GM18508 (cell line): ENCODE results near the gene MAP4K4.
"Not testable (repeated sequence)": the region's sequence is repeated elsewhere in the genome, so short reads cannot be mapped to it uniquely, and the experiment has no call there.

Experiments
- ATAC-seq: cut with Tn5 transposase; IDR thresholded peaks from one replicate; pipeline ENCODE4 v1.9.1; 2021; ENCODE audit warnings: moderate number of reproducible peaks; ENCODE audit not compliant: insufficient read depth, unreplicated experiment

Gene MAP4K4

GRCh38 chr2:101935764-101936163, 238.3 kb downstream of the MAP4K4 start:
- not testable (repeated sequence) for ATAC-seq

DNA sequence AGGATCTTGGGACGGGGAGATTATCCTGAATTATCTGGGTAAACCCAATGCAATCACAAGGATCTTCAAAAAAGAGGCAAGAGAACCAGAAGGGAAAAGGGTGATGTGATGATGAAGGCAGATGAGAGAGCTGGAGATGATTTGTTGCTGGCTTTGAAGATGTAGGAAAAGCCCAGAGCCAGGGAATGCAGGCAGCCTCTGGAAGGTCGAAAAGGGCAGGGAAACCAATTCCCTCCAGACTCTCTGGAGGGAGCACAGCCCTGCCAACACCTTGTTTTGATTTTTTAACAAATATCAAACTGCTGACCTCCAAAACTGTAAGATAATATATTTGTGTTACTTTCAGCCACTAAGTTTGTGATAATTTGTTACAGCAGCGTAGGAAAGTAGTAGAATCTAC, 245.3 kb downstream of the MAP4K4 start:
- ATAC-seq, result no peak
